NCI-H187 treated with DMSO at 0.1 percent for 48 hours (cell line): ENCODE results near the gene LRRC10.

Experiments
- DNase-seq: peaks from one replicate; lab custom pipeline; 2025; lab: John Stamatoyannopoulos, UW

Gene LRRC10

GRCh38 chr12:69610729-69611128, at the start of gene LRRC10:
Gene LRRC10, minus strand, starts transcription at chr12:69610907. Its CDS starts 69 bp downstream, at chr12:69610838.
- DNase-seq, result no peak

GRCh38 chr12:69660164-69660863, 49.6 kb upstream of the LRRC10 start:
- no peak for DNase-seq

- DNase-seq, result no peak
These were observed 47.5 kb upstream of the LRRC10 start for GRCh38 chr12:69658203-69658602.

- DNase-seq, result no peak
These were observed 46.9 kb upstream of the LRRC10 start for GRCh38 chr12:69657376-69658137.

- no peak for DNase-seq
These were observed 45.1 kb upstream of the LRRC10 start for GRCh38 chr12:69655616-69656340.

- DNase-seq, result no peak
These were observed 43.0 kb upstream of the LRRC10 start for GRCh38 chr12:69653703-69654102.

- DNase-seq, result no peak
These were observed 41.2 kb upstream of the LRRC10 start for GRCh38 chr12:69651922-69652321.

GRCh38 chr12:69649529-69649928, 38.8 kb upstream of the LRRC10 start:
- DNase-seq, result no peak

GRCh38 chr12:69648476-69648875, 37.8 kb upstream of the LRRC10 start:
- no peak for DNase-seq

GRCh38 chr12:69647178-69647577, 36.5 kb upstream of the LRRC10 start:
- DNase-seq, result no peak

GRCh38 chr12:69645031-69645430, 34.3 kb upstream of the LRRC10 start:
- DNase-seq, result no peak

- DNase-seq, result no peak
These were observed 33.8 kb upstream of the LRRC10 start for GRCh38 chr12:69644511-69644910.

- DNase-seq, result no peak
These were observed 31.8 kb upstream of the LRRC10 start for GRCh38 chr12:69642531-69642930.

- DNase-seq, result no peak
These were observed 30.8 kb upstream of the LRRC10 start for GRCh38 chr12:69641546-69641945.

- DNase-seq, result no peak
These were observed 28.8 kb upstream of the LRRC10 start for GRCh38 chr12:69639400-69640016.

GRCh38 chr12:69633061-69633460, 22.4 kb upstream of the LRRC10 start:
- no peak for DNase-seq

GRCh38 chr12:69630191-69630590, 19.5 kb upstream of the LRRC10 start:
- DNase-seq, result no peak

- DNase-seq, result no peak
These were observed 16.8 kb upstream of the LRRC10 start for GRCh38 chr12:69627501-69627900.

GRCh38 chr12:69623970-69624369, 13.3 kb upstream of the LRRC10 start:
- no peak for DNase-seq

- no peak for DNase-seq
These were observed 10.8 kb upstream of the LRRC10 start for GRCh38 chr12:69621551-69621950.

- DNase-seq, result no peak
These were observed 10.2 kb upstream of the LRRC10 start for GRCh38 chr12:69620921-69621320.

- no peak for DNase-seq
These were observed 9.4 kb upstream of the LRRC10 start for GRCh38 chr12:69620077-69620476.
